ENCODE results near the gene TTLL3. TPM values are rescaled to one million over a fixed set of nuclear protein-coding genes. Genes with fewer than 3 reads are reported as not detected.

TTLL3 gene
- total RNA-seq, 1 donor from 2014 or later = 37.3 TPM

GRCh38 chr3:9818666-9819335 lies 8.7 kb downstream of the TTLL3 start:
- intact Hi-C loops (cut with DNase I) = no loop called here
- Histone ChIP-seq H3K27me3 (no peaks in the 10 kb centered on the region), H3K4me1 (no peaks in the 10 kb centered on the region), H3K36me3 (peaks cover 5% of the 10 kb centered on the region), H3K4me3 (no peak overlapping the region), H3K9me3 (no peaks in the 10 kb centered on the region), H3K27ac (no peak overlapping the region)
- DNase-seq (no peak), ATAC-seq (no peak)
- TF ChIP-seq CTCF (IDR thresholded peaks at IDR 0.05) = no peak

DNA sequence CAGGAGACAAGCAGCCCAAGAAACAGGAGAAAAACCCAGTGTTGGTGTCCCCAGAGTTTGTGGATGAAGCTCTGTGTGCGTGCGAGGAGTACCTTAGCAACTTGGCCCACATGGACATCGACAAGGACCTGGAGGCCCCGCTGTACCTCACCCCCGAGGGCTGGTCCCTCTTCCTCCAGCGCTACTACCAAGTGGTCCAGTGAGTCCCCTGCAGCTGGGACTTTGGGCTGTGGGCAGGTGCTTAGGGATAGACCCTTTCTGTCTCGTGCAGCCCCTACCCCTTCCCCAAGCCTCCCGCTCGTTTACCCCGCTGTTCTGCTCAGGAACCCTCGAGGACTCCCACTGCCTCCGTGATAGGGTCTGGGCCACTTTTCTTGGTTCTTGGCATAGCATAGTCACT lies 10.5 kb downstream of the TTLL3 start:
- H3K27me3 ChIP-seq = no peaks in the 10 kb centered on the region
- H3K4me3 ChIP-seq = no peak overlapping the region
- H3K9me3 ChIP-seq = no peaks in the 10 kb centered on the region
- ATAC-seq (no peak), DNase-seq (no peak)
- H3K27ac ChIP-seq = no peak overlapping the region
- no peak for TF ChIP-seq CTCF (IDR thresholded peaks at IDR 0.05)
- no peaks in the 10 kb centered on the region for H3K4me1 ChIP-seq
- intact Hi-C loops (cut with DNase I) = no loop called here
- peaks cover 5% of the 10 kb centered on the region for H3K36me3 ChIP-seq

DNA sequence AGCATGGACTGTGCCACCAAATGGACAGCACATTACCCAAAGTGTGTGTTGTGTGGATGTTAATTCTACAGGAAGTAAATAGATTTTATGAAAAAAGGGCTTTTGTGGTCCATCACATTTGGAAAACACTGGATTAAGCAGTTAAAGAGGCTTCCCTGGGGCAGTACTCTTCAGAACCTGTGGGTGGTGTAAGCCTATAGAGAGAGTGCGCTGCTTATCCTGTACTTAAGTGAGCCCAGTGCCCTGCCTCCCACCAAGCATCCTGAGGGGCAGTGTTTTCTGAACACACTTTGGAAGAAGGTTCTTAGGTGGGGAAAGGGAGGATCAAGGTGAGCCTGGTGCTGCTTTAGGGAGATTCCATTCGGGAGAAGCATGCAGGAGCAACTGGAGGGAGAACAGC lies 10.9 kb downstream of the TTLL3 start:
- intact Hi-C loops (cut with DNase I) = no loop called here
- Histone ChIP-seq H3K27me3 (no peaks in the 10 kb centered on the region), H3K4me1 (no peaks in the 10 kb centered on the region), H3K36me3 (peaks cover 5% of the 10 kb centered on the region), H3K9me3 (no peaks in the 10 kb centered on the region), H3K27ac (no peak overlapping the region), H3K4me3 (no peak overlapping the region)
- peak; percentile 12 for TF ChIP-seq CTCF (IDR thresholded peaks at IDR 0.05)
- DNase-seq (no peak), ATAC-seq (peak; percentile 47)

DNA sequence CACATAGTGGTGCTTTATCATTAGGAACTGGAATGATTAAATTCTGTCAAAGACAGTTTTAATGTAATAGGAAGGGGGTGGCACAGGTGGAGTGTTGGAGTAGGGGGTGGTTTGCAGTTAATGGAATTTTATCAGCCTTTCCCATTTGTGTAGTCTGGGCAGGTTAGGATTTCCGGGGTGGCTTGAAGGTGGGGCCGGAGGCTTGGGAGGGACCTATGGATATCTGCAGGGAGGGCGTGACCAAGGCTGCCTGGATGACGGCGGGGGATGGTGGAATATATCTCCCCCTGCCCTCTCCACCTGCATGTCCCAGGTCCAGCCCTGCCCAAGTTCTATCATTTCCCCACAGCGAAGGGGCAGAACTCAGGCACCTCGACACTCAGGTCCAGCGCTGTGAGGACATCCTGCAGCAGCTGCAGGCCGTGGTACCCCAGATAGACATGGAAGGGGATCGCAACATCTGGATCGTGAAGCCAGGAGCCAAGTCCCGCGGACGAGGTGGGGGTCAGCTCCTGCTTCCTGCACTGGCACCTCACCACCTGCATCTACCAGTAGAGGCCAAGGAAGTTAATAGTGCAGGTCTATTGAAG lies 15.5 kb downstream of the TTLL3 start:
- DNase-seq (no peak), ATAC-seq (peak; percentile 13)
- intact Hi-C loops (cut with DNase I) = no loop called here
- Histone ChIP-seq H3K27ac (no peak overlapping the region), H3K27me3 (no peaks in the 10 kb centered on the region), H3K9me3 (no peaks in the 10 kb centered on the region), H3K36me3 (peaks cover 6% of the 10 kb centered on the region), H3K4me1 (no peaks in the 10 kb centered on the region), H3K4me3 (no peak overlapping the region)
- TF ChIP-seq CTCF (IDR thresholded peaks at IDR 0.05) = no peak

DNA sequence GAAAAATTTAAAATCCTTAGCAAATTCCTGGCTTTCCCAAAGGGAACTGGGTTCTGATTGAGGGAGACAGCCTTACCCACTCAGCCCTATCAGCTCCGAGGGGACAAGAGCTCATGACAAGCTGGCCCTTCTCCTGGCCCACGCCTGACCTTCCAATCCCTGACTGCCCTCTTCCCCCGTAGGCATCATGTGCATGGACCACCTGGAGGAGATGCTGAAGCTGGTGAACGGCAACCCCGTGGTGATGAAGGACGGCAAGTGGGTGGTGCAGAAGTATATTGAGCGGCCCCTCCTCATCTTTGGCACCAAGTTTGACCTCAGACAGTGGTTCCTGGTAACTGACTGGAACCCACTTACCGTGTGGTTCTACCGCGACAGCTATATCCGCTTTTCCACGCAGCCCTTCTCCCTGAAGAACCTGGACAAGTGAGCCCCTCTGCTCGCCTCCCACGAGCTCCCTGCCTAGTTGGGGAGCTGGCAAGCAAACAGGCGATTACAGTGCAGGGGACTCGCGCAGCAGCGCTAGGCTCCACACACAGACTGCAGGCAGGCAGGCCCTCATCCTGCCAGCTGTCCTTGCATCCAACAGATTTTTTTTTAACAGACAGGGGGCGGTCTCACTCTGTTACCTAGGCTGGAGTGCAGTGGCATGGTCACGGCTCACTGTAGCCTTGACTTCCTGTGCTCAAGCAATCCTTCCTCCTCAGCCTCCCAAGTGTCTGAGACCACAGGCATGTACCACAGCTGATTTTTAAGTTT lies 16.9 kb downstream of the TTLL3 start:
- Histone ChIP-seq H3K4me1 (no peaks in the 10 kb centered on the region), H3K27ac (no peak overlapping the region), H3K27me3 (no peaks in the 10 kb centered on the region), H3K9me3 (no peaks in the 10 kb centered on the region), H3K4me3 (no peak overlapping the region), H3K36me3 (peaks cover 6% of the 10 kb centered on the region)
- TF ChIP-seq CTCF (IDR thresholded peaks at IDR 0.05) = peak; percentile 16
- no peak for DNase-seq
- ATAC-seq = peak; percentile 76
- intact Hi-C loops (cut with DNase I) = no loop called here

Data from upper lobe of right lung (tissue), 1 donor.